HepG2 (cell line): ENCODE data around the gene TOMM6. TPM values are rescaled to one million over a fixed set of nuclear protein-coding genes. Genes with fewer than 3 reads are reported as not detected.

Experiments used
- ATAC-seq: fragments of 200-7000 bp; cut with Tn5 transposase; 3 replicates; pipeline ENCODE4 v1.9.1; 2020; ENCODE audit warnings: mild to moderate bottlenecking, moderate library complexity
- BruUV-seq: library from RNA; stranded (reverse); fragments of 400-500 nt; replicated peaks from 2 replicates; lab custom pipeline; 2021; lab: Mats Ljungman, UMichigan
- CTCF ChIA-PET: fragments of 300-600 bp; formaldehyde crosslinking; extraction: SDS; loops from one replicate; lab custom pipeline; 2021; ENCODE audit warnings: low total read pairs, inconsistent platforms, low intra/inter-chr PET ratio; lab: Yijun Ruan, JAX
- POLR2A ChIA-PET: fragments of 350-600 bp; sonication (Branson Sonifier 250); formaldehyde crosslinking; loops from one replicate; lab custom pipeline; 2020; ENCODE audit warnings: antibody characterized with exemption, inconsistent platforms; lab: Yijun Ruan, JAX
- DNase-seq: peaks from one replicate; pipeline ENCODE4 v3.0.0-alpha.2; 2015; ENCODE audit warnings: low spot score
- FAIRE-seq: peaks from 3 replicates; lab custom pipeline; 2011; peaks lifted over from hg19 to GRCh38; lab: Jason Lieb, UNC
- H2AFZ ChIP-seq: one replicate; pipeline ENCODE4 v1.6.1; 2011; ENCODE audit warnings: low read length, inconsistent platforms
- H3K27ac ChIP-seq: fragments of 300-600 bp; 3 replicates; pipeline ENCODE4 v1.8.0; 2011; ENCODE audit warnings: mixed run types, mild to moderate bottlenecking, mixed read lengths, low read length, inconsistent platforms; ENCODE audit not compliant: insufficient read depth; ENCODE audit errors: extremely low read length
- H3K27me3 ChIP-seq, 2 experiments: fragments of 200-600 bp in 1 of 2; 2 replicates in 1 of 2; 3 replicates in 1 of 2; pipeline versions ENCODE4 v1.6.0 to v1.8.0; 2011; ENCODE audit warnings: low read length in 2 of 2, mild to moderate bottlenecking in 2 of 2, moderate library complexity in 2 of 2, inconsistent platforms in 1 of 2; ENCODE audit not compliant: insufficient read depth in 2 of 2, control insufficient read depth in 1 of 2
- H3K36me3 ChIP-seq, 2 experiments: fragments of 200-600 bp in 1 of 2; replicated peaks in 1 of 2; 2 replicates in 1 of 2; 3 replicates in 1 of 2; pipeline versions ENCODE4 v1.5.1 to v1.8.0; 2011; ENCODE audit warnings: low read length in 2 of 2, inconsistent platforms in 1 of 2; ENCODE audit not compliant: insufficient read depth in 2 of 2, control insufficient read depth in 1 of 2
- H3K4me1 ChIP-seq: 2 replicates; pipeline ENCODE4 v1.5.1; 2012; ENCODE audit warnings: low read length, inconsistent platforms; ENCODE audit not compliant: insufficient read depth
- H3K4me2 ChIP-seq: 2 replicates; pipeline ENCODE4 v1.6.0; 2011; ENCODE audit warnings: low read depth, low read length, inconsistent platforms
- H3K4me3 ChIP-seq, 3 experiments: fragments of 200-600 bp in 1 of 3; sonication (generic), shearing (Covaris generic) in 1 of 3; replicated peaks in 1 of 3; 2 replicates each; pipeline ENCODE4 v1.5.1; 2011 to 2016; ENCODE audit warnings: low read length in 3 of 3, inconsistent platforms in 2 of 3, low read depth in 2 of 3, mild to moderate bottlenecking in 2 of 3, control low read depth in 1 of 3, mixed read lengths in 1 of 3; ENCODE audit not compliant: insufficient read depth in 1 of 3
- H3K79me2 ChIP-seq: one replicate; pipeline ENCODE4 v1.6.1; 2011; ENCODE audit warnings: low read length, inconsistent platforms; ENCODE audit not compliant: insufficient read depth
- H3K9ac ChIP-seq: 2 replicates; pipeline ENCODE4 v1.6.0; 2011; ENCODE audit warnings: mild to moderate bottlenecking, low read depth, low read length, inconsistent platforms; ENCODE audit not compliant: insufficient read depth
- H3K9me3 ChIP-seq: 2 replicates; pipeline ENCODE4 v1.5.1; 2012; ENCODE audit warnings: mild to moderate bottlenecking, low read length
- H4K20me1 ChIP-seq: 2 replicates; pipeline ENCODE4 v1.6.0; 2011; ENCODE audit warnings: inconsistent platforms, mild to moderate bottlenecking, low read length, moderate library complexity; ENCODE audit not compliant: insufficient read depth
- AGO2 ChIP-seq: fragments of 200-400 bp; formaldehyde crosslinking; optimal IDR thresholded peaks from 2 replicates; pipeline ENCODE3; 2017; ENCODE audit warnings: mild to moderate bottlenecking, low read depth, low read length, moderate library complexity
- MAFF ChIP-seq: IDR thresholded peaks from 2 replicates; pipeline ENCODE4 v1.6.1; 2011; ENCODE audit warnings: low read depth, low read length, improper control_type of control experiment
- MAFK ChIP-seq, 2 experiments: IDR thresholded peaks in 1 of 2; conservative IDR thresholded peaks in 1 of 2; 2 replicates each; pipeline ENCODE4 v1.6.1; 2011; ENCODE audit warnings: improper control_type of control experiment in 2 of 2, low read length in 2 of 2
- MTA3 ChIP-seq: sonication (generic); formaldehyde crosslinking; IDR thresholded peaks from 2 replicates; pipeline ENCODE4 v1.4.0; 2020; ENCODE audit warnings: missing genetic modification reagents
- POLR2A ChIP-seq, 2 experiments: IDR thresholded peaks; 2 replicates each; pipeline ENCODE4 v1.6.1; 2011; ENCODE audit warnings: low read depth in 2 of 2, low read length in 2 of 2, mild to moderate bottlenecking in 1 of 2, moderate library complexity in 1 of 2; ENCODE audit not compliant: insufficient read depth in 1 of 2
- RBFOX2 ChIP-seq: fragments of 200-400 bp; formaldehyde crosslinking; IDR thresholded peaks from 2 replicates; pipeline ENCODE4 v1.6.1; 2017; ENCODE audit warnings: low read depth, mild to moderate bottlenecking, low read length
- SRF ChIP-seq: IDR thresholded peaks from 2 replicates; pipeline ENCODE4 v1.6.1; 2011; ENCODE audit warnings: mild to moderate bottlenecking, low read depth, low read length, moderate library complexity
- TARDBP ChIP-seq: sonication (generic); formaldehyde crosslinking; IDR thresholded peaks from 2 replicates; pipeline ENCODE4 v1.8.0; 2022; ENCODE audit warnings: mild to moderate bottlenecking, missing genetic modification reagents
- TEF ChIP-seq: sonication (generic); formaldehyde crosslinking; IDR thresholded peaks from 2 replicates; pipeline ENCODE4 v1.5.0; 2020; ENCODE audit warnings: missing genetic modification reagents
- XBP1 ChIP-seq: sonication (generic); formaldehyde crosslinking; IDR thresholded peaks from 2 replicates; pipeline ENCODE4 v1.5.0; 2020; ENCODE audit warnings: missing genetic modification reagents
- ZFP62 ChIP-seq: sonication (generic); formaldehyde crosslinking; IDR thresholded peaks from 2 replicates; pipeline ENCODE4 v1.4.0; 2020; ENCODE audit warnings: missing genetic modification reagents
- ZNF234 ChIP-seq: sonication (generic); formaldehyde crosslinking; conservative IDR thresholded peaks from 2 replicates; pipeline ENCODE4 v1.5.1; 2020; ENCODE audit warnings: mild to moderate bottlenecking, missing genetic modification reagents
- ZNF235 ChIP-seq: sonication (generic); formaldehyde crosslinking; IDR thresholded peaks from 2 replicates; pipeline ENCODE4 v1.8.1; 2023; ENCODE audit warnings: mild to moderate bottlenecking, missing genetic modification reagents, borderline replicate concordance
- ZNF383 ChIP-seq: sonication (generic); formaldehyde crosslinking; IDR thresholded peaks from 2 replicates; pipeline ENCODE4 v1.4.0; 2020; ENCODE audit warnings: missing genetic modification reagents, mild to moderate bottlenecking, borderline replicate concordance
- ZNF639 ChIP-seq: conservative IDR thresholded peaks from 2 replicates; pipeline ENCODE4 v1.6.1; 2018; ENCODE audit warnings: missing genetic modification reagents
- WGBS: methylation state at CpG from one replicate; pipeline ENCODE4 v1.1.6; 2017; ENCODE audit warnings: low lambda C conversion rate; 5-methylcytosine and 5-hydroxymethylcytosine counted together
- in situ Hi-C: cut with HindIII; loops from 2 replicates; pipeline ENCODE4 v1.10.0; 2017; ENCODE audit warnings: low pct_unique_long_range_greater_than_20kb; ENCODE audit not compliant: extremely low pct_ligation_motif_present
- intact Hi-C: fragments of 100-400 bp; cut with micrococcal nuclease; formaldehyde crosslinking; loops from one replicate; pipeline ENCODE4 v1.10.0; 2022; ENCODE audit not compliant: unreplicated experiment
- polyA plus RNA-seq, 8 experiments: library from polyadenylated mRNA; depleted of rRNA in 3 of 8; stranded (reverse) in 7 of 8; unstranded in 1 of 8; fragments of >200 nt; fragmentation: Illumina TruSeq in 4 of 8; extraction: Trizol in 4 of 8; gene quantifications; 2 replicates each; pipeline versions ENCODE4 v1.2.1 to v1.2.3, GENCODE V29; 2011 to 2016; ENCODE audit warnings: low read depth in 4 of 8, missing spikeins in 1 of 8, mixed read lengths in 1 of 8; ENCODE audit not compliant: insufficient read depth in 1 of 8
- total RNA-seq, 5 experiments: library from RNA; depleted of rRNA; stranded (reverse); fragments of >200 nt; fragmentation: Illumina TruSeq; extraction: Trizol; gene quantifications; 2 replicates each; pipeline ENCODE4 v1.2.3, GENCODE V29; 2016; ENCODE audit warnings: low read depth in 1 of 5
- TF ChIP-seq, protein P1 (sequence below), 2 experiments: fragments of 450-650 bp in 1 of 2; sonication (generic) in 1 of 2; formaldehyde crosslinking; IDR thresholded peaks; 2 replicates each; pipeline versions ENCODE4 v1.5.0 to v1.8.0; 2020 to 2022; ENCODE audit warnings: mild to moderate bottlenecking in 1 of 2, missing genetic modification reagents in 1 of 2

TOMM6 gene
- total and polyA plus RNA-seq, 2 of the 13 experiments (the other 11 are each of a cell fraction or from before 2014, with no cell fraction given): 320 to 321 TPM

- Histone ChIP-seq H3K79me2 (peaks cover 20% of the 10 kb centered on the region), H3K27me3 (no peaks in the 10 kb centered on the region; a peak in 2 of 5 replicates), H3K9me3 (no peaks in the 10 kb centered on the region), H3K27ac (no peak overlapping the region), H4K20me1 (no peaks in the 10 kb centered on the region), H3K4me3 (no peak overlapping the region), H3K36me3 (peaks cover 12 to 43% of the 10 kb centered on the region in 2 experiments), H3K4me2 (no peak overlapping the region), H2AFZ (no peak overlapping the region), H3K4me1 (peaks cover 19% of the 10 kb centered on the region), H3K9ac (no peak overlapping the region)
- DNase-seq (no peak), ATAC-seq (no peak), FAIRE-seq (no peak)
- POLR2A ChIA-PET: interaction anchor here (0.6 to 1.3 kb wide), 2 partner anchors 49 to 57 kb away, joined by 3 read pairs; no protein-coding TSS in a partner anchor
- TF ChIP-seq TEF (CRISPR knock-in tag) (no peak), MAFF (peak; percentile 97), AGO2 (peak; percentile 0), MTA3 (CRISPR knock-in tag) (no peak), MAFK (conservative IDR thresholded peaks at IDR 0.05 in 1 of 2, IDR thresholded peaks at IDR 0.05 in 1 of 2; ENCODE audit: low read length in 2 of 2) (peak; percentile 96 to 98)
- no TSS peak for BruUV-seq
- in situ Hi-C loops (loop anchor here (25.0 kb wide), 1 partner anchor 421 kb away; the partner anchor contains the start of gene MRPS10), intact Hi-C loops (no loop called here)
- 82% methylated on average over 1 of the region's 1 CpG for WGBS
- CTCF ChIA-PET: no interaction called here
Measured at GRCh38 chr6:41791305-41791704, 3.8 kb downstream of the TOMM6 start.

GRCh38 chr6:41791984-41792383 lies 4.5 kb downstream of the TOMM6 start:
- no TSS peak for BruUV-seq
- Histone ChIP-seq H3K4me3 (no peak overlapping the region), H3K4me2 (no peak overlapping the region), H3K9ac (no peak overlapping the region), H2AFZ (no peak overlapping the region), H3K79me2 (peaks cover 15% of the 10 kb centered on the region), H3K27ac (no peak overlapping the region), H3K27me3 (no peaks in the 10 kb centered on the region; a peak in 1 of 5 replicates), H3K36me3 (peaks cover 14 to 43% of the 10 kb centered on the region in 2 experiments), H3K9me3 (no peaks in the 10 kb centered on the region), H4K20me1 (no peaks in the 10 kb centered on the region), H3K4me1 (peaks cover 19% of the 10 kb centered on the region)
- in situ Hi-C loops (loop anchor here (25.0 kb wide), 1 partner anchor 420 kb away; the partner anchor contains the start of gene MRPS10), intact Hi-C loops (no loop called here)
- 95% methylated on average over 4 of the region's 4 CpGs for WGBS
- ChIA-PET CTCF (no interaction called here), POLR2A (interaction anchor here (0.6 to 1.3 kb wide), 2 partner anchors 50 to 57 kb away, joined by 3 read pairs; no protein-coding TSS in a partner anchor)
- ATAC-seq (no peak), DNase-seq (no peak), FAIRE-seq (no peak)
- TF ChIP-seq POLR2A (IDR thresholded peaks at IDR 0.05; ENCODE audit: insufficient read depth in 1 of 2, low read depth in 2 of 2, low read length in 2 of 2) (peak in 1 of 2 experiments; percentile 38; a peak in 1 of 4 replicates), XBP1 (CRISPR knock-in tag) (no peak), SRF (no peak), RBFOX2 (0 out of 2 replicates have a peak, but pooled peaks have one; percentile 14), ZNF639 (CRISPR knock-in tag) (no peak), ZNF235 (no peak), ZFP62 (CRISPR knock-in tag) (no peak), TARDBP (CRISPR knock-in tag) (no peak), ZNF234 (CRISPR knock-in tag) (no peak), ZNF383 (CRISPR knock-in tag) (no peak)
- TF ChIP-seq, protein P1, sequence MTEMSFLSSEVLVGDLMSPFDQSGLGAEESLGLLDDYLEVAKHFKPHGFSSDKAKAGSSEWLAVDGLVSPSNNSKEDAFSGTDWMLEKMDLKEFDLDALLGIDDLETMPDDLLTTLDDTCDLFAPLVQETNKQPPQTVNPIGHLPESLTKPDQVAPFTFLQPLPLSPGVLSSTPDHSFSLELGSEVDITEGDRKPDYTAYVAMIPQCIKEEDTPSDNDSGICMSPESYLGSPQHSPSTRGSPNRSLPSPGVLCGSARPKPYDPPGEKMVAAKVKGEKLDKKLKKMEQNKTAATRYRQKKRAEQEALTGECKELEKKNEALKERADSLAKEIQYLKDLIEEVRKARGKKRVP (CRISPR knock-in tag; IDR thresholded peaks at IDR 0.05): no peak
